ENCODE results near the gene GNB1.
"Not testable (repeated sequence)": the region's sequence is repeated elsewhere in the genome, so short reads cannot be mapped to it uniquely, and the experiment has no call there.

GNB1 gene

GRCh38 chr1:1753607-1754005 lies 137.3 kb downstream of the GNB1 start:
- TF ChIP-seq CTCF (IDR thresholded peaks at IDR 0.05; ENCODE audit: low read depth, low read length, poor library complexity, severe bottlenecking) (no peak), EZH2phosphoT487 (IDR thresholded peaks at IDR 0.05; ENCODE audit: borderline replicate concordance, low read length) (no peak)
- H3K9me3 ChIP-seq (ENCODE audit: control insufficient read depth, insufficient read depth, low read length): no peaks in the 10 kb centered on the region
- no peak overlapping the region for H3K4me2 ChIP-seq (ENCODE audit: low read length)
- peaks cover 7% of the 10 kb centered on the region for H3F3A ChIP-seq (ENCODE audit: control insufficient read depth, insufficient read depth)
- peaks cover 11% of the 10 kb centered on the region for H3K79me2 ChIP-seq (ENCODE audit: control insufficient read depth, low read length)
- H3K4me1 ChIP-seq (ENCODE audit: control insufficient read depth, low read length): no peaks in the 10 kb centered on the region
- H3K27ac ChIP-seq (ENCODE audit: low read depth, low read length): no peak overlapping the region
- H3K9me2 ChIP-seq (replicated peaks; ENCODE audit: control insufficient read depth, low read length): no peaks in the 10 kb centered on the region
- H4K20me1 ChIP-seq (ENCODE audit: control insufficient read depth, insufficient read depth, low read depth, low read length): peaks cover 14% of the 10 kb centered on the region
- H3K36me3 ChIP-seq (ENCODE audit: control insufficient read depth, low read length): peaks cover 59% of the 10 kb centered on the region
- H3K27me3 ChIP-seq (ENCODE audit: control insufficient read depth, low read length): no peaks in the 10 kb centered on the region
- H3K4me3 ChIP-seq (ENCODE audit: low read length): no peak overlapping the region

- no peaks in the 10 kb centered on the region for H3K9me3 ChIP-seq (ENCODE audit: control insufficient read depth, insufficient read depth, low read length)
- H3K36me3 ChIP-seq (ENCODE audit: control insufficient read depth, low read length): peaks cover 52% of the 10 kb centered on the region
- no peaks in the 10 kb centered on the region for H3K27me3 ChIP-seq (ENCODE audit: control insufficient read depth, low read length)
These were observed 138.0 kb downstream of the GNB1 start for GRCh38 chr1:1752636-1753606.

GRCh38 chr1:1752190-1752589 lies 138.7 kb downstream of the GNB1 start:
- H3K36me3 ChIP-seq (ENCODE audit: control insufficient read depth, low read length): peaks cover 45% of the 10 kb centered on the region
- H3K27ac ChIP-seq (ENCODE audit: low read depth, low read length): no peak overlapping the region

More at GRCh38 chr1:1752636-1753606, 138.0 kb downstream of the GNB1 start:
- Histone ChIP-seq H3K79me2 (ENCODE audit: control insufficient read depth, low read length) (peaks cover 5% of the 10 kb centered on the region), H4K20me1 (ENCODE audit: control insufficient read depth, insufficient read depth, low read depth, low read length) (peaks cover 7% of the 10 kb centered on the region; the same call in 1 of the 2 replicates), H3K4me3 (ENCODE audit: low read length) (no peak overlapping the region), H3F3A (ENCODE audit: control insufficient read depth, insufficient read depth) (peaks cover 7% of the 10 kb centered on the region), H3K27ac (ENCODE audit: low read depth, low read length) (no peak overlapping the region), H3K4me2 (ENCODE audit: low read length) (no peak overlapping the region), H3K4me1 (ENCODE audit: control insufficient read depth, low read length) (no peaks in the 10 kb centered on the region), H3K9me2 (replicated peaks; ENCODE audit: control insufficient read depth, low read length) (no peaks in the 10 kb centered on the region)
- TF ChIP-seq EZH2phosphoT487 (IDR thresholded peaks at IDR 0.05; ENCODE audit: borderline replicate concordance, low read length): no peak
- no peak for TF ChIP-seq CTCF (IDR thresholded peaks at IDR 0.05; ENCODE audit: low read depth, low read length, poor library complexity, severe bottlenecking)

GRCh38 chr1:1749941-1750340 lies 140.9 kb downstream of the GNB1 start:
- H4K20me1 ChIP-seq (ENCODE audit: control insufficient read depth, insufficient read depth, low read depth, low read length); H3K4me1 ChIP-seq (ENCODE audit: control insufficient read depth, low read length); H3K79me2 ChIP-seq (ENCODE audit: control insufficient read depth, low read length); H3F3A ChIP-seq (ENCODE audit: control insufficient read depth, insufficient read depth); H3K9me3 ChIP-seq (ENCODE audit: control insufficient read depth, insufficient read depth, low read length); H3K4me3 ChIP-seq (ENCODE audit: low read length); H3K27ac ChIP-seq (ENCODE audit: low read depth, low read length); H3K4me2 ChIP-seq (ENCODE audit: low read length); H3K27me3 ChIP-seq (ENCODE audit: control insufficient read depth, low read length); H3K9me2 ChIP-seq (replicated peaks; ENCODE audit: control insufficient read depth, low read length): not testable (repeated sequence)
- peaks cover 24% of the 10 kb centered on the region for H3K36me3 ChIP-seq (ENCODE audit: control insufficient read depth, low read length)

More at GRCh38 chr1:1752190-1752589, 138.7 kb downstream of the GNB1 start:
- H3K4me1 ChIP-seq (ENCODE audit: control insufficient read depth, low read length): no peaks in the 10 kb centered on the region
- H3K27me3 ChIP-seq (ENCODE audit: control insufficient read depth, low read length): no peaks in the 10 kb centered on the region
- H3K9me2 ChIP-seq (replicated peaks; ENCODE audit: control insufficient read depth, low read length): no peaks in the 10 kb centered on the region
- H3K79me2 ChIP-seq (ENCODE audit: control insufficient read depth, low read length): no peaks in the 10 kb centered on the region
- no peak overlapping the region for H3K4me3 ChIP-seq (ENCODE audit: low read length)
- TF ChIP-seq CTCF (IDR thresholded peaks at IDR 0.05; ENCODE audit: low read depth, low read length, poor library complexity, severe bottlenecking) (no peak), EZH2phosphoT487 (IDR thresholded peaks at IDR 0.05; ENCODE audit: borderline replicate concordance, low read length) (no peak)
- no peaks in the 10 kb centered on the region for H3K9me3 ChIP-seq (ENCODE audit: control insufficient read depth, insufficient read depth, low read length)
- peaks cover 7% of the 10 kb centered on the region for H3F3A ChIP-seq (ENCODE audit: control insufficient read depth, insufficient read depth)
- peaks cover 6% of the 10 kb centered on the region; the same call in 1 of the 2 replicates for H4K20me1 ChIP-seq (ENCODE audit: control insufficient read depth, insufficient read depth, low read depth, low read length)
- H3K4me2 ChIP-seq (ENCODE audit: low read length): no peak overlapping the region

All from DOHH2 (cell line).